Fibroblast of lung (primary cell): Measurements from ENCODE around the gene NOC4L.

Source experiments
- CTCF ChIP-seq, 2 donors: IDR thresholded peaks in 1 of 2; conservative IDR thresholded peaks in 1 of 2; 1 replicate in 1 of 2; 2 replicates in 1 of 2; pipeline ENCODE4 v1.5.1; 2011 to 2012; ENCODE audit warnings: low read length in 2 of 2, control low read depth in 1 of 2, inconsistent platforms in 1 of 2, low read depth in 1 of 2, mild to moderate bottlenecking in 1 of 2
- EZH2 ChIP-seq: IDR thresholded peaks from 2 replicates; pipeline ENCODE4 v1.5.1; 2012; ENCODE audit warnings: low read length, control low read depth, mild to moderate bottlenecking; ENCODE audit errors: missing control alignments

- TF ChIP-seq CTCF (conservative IDR thresholded peaks at IDR 0.05 in 1 of 2, IDR thresholded peaks at IDR 0.05 in 1 of 2; ENCODE audit: low read depth in 1 of 2, low read length in 2 of 2) = no peak
- no peak for TF ChIP-seq EZH2
Measured at GRCh38 chr12:132127041-132127440, 17.2 kb upstream of the NOC4L start.
